Stimulated activated CD4-positive, alpha-beta T cell treated with anti-CD3 and anti-CD28 coated beads, Interleukin-1b, Interleukin-23, amount 100 ng/mL, for 48 hours (primary cell): ENCODE data around the gene RASL10A.

Experiments
- DNase-seq: peaks from one replicate; pipeline ENCODE4 v3.0.0-alpha.2; 2020

Gene RASL10A

GRCh38 chr22:29267858-29268510 lies 47.5 kb downstream of the RASL10A start, which contains the start of the genes EWSR1 and RHBDD3:
Gene EWSR1, plus strand, starts transcription at chr22:29268268. Its CDS starts 69 bp downstream, at chr22:29268337.
Gene RHBDD3, minus strand, starts transcription at chr22:29267981. Its CDS starts 2,355 bp downstream, at chr22:29265626.
- peak; percentile 95 for DNase-seq

DNA sequence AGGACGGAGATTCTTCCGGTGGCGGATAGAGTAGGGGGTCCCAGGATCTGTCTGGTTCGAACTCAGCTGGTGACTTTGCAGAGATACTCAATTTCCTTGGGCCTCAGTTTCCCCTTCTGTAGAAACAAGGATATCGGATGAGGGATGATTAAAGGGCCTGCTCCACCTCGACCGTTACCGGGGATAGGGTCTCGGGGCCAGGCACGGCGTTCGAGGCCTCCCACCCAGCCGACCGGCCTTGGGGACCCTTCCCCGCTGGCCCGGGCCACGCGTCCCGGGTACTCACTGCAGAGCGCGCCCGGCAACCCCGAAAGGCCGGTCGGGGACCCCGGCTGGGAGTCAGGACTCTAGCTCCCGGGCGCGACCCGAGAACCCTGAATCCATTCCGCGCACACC lies 48.0 kb downstream of the RASL10A start:
- DNase-seq, result no peak

DNA sequence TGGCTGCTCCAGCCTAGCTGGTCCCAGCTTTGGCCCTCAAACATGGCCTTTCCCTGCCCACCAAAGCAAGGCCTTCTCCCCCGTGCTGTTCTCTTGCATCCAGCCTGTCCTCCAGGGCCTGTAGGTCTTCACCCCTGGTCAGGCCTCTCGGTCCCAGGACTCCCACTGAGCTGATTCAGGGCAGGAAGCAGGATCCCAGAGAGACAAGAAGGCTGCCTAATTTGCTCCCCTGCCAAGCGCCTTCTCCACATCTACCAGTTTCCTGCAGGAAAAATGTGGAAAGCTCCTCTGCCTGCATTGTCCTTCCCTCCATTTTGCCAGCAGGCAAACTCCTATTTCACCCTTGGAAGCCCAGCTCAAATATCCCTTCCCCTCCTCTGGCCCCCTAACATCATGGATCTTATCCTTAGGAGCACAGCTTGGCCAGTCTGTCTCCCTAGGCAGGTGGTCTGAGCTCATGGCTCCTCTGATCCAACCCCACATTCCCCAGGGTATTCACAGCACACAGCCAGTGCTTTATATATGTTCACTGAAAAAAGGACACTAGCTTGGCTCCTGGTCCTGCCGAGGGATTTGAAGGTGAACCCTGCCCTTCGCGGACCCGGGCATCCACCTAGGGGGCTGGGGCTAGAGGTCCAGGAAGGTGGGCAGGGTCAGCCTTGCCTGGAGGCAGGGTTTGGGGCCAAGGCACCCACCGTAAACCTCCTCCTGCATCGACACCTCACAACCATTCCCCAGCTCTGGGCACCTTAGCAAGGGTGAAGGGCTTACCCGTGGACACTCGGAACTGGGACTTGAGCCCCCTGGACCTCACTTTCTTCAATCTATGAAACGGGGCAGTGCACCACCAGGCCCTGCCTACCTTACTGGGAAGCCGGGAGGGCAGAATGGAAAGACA lies 48.7 kb downstream of the RASL10A start:
- DNase-seq, result no peak

GRCh38 chr22:29265929-29266328 lies 49.6 kb downstream of the RASL10A start:
- no peak for DNase-seq

DNA sequence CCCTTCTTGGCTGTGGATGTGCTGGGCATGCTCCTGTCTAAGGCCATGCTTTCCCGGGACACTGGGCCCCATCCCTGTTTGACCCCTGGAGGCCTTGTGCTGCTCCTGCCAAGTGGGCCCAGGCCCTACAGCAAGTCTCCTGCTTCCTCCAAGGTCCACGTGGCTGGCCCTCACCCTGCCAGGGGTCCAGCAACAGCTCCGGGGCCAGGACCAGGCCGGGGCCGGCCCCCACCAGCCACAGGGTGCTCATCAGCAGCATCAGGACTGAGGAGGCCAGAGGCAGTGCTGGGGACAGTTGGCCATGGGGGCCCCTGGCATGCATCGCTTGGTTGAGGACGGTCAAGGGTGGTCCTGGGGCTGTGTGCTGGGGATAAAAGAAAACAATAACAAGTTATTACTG lies 50.2 kb downstream of the RASL10A start:
- DNase-seq, result no peak

DNA sequence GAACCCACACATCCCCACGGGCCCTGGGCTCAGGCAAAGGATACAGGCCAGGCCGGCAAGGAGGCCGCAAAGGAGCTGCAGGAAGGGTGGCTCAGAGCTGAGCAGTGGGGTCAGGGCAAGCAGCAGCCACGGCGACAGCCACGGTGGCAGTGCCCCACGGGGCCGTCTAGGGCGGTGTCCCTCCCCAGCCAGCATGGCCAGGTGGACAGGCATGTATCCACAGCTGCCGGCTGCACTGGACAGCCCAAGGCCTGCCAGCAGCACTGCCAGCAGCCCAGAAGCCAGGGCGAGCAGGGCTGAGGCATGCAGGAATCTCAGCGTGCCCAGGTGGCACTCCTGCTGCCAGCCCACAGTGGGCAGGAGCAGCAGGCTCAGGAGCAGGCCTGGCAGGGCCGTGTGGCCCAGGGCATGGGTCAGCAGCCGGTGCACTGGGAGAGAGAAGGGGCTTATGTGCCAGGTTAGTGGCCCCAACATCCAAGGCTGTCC lies 51.7 kb downstream of the RASL10A start:
- no peak for DNase-seq
